ENCODE data around the gene ZNF555.

Gene ZNF555

GRCh38 chr19:2827022-2827421 lies 14.3 kb upstream of the ZNF555 start:
- in situ Hi-C loops (cut with MboI; ENCODE audit: low pct_unique_long_range_greater_than_20kb, low sequenced_read_pairs, unreplicated experiment) = no loop called here
- no peak for DNase-seq (ENCODE audit: low spot score)
- no peak for TF ChIP-seq CTCF (IDR thresholded peaks at IDR 0.05; ENCODE audit: extremely low read depth, insufficient read depth, missing control alignments)

GRCh38 chr19:2827840-2828489 lies 13.3 kb upstream of the ZNF555 start:
- no peak for TF ChIP-seq CTCF (IDR thresholded peaks at IDR 0.05; ENCODE audit: extremely low read depth, insufficient read depth, missing control alignments)
- in situ Hi-C loops (cut with MboI; ENCODE audit: low pct_unique_long_range_greater_than_20kb, low sequenced_read_pairs, unreplicated experiment) = no loop called here
- DNase-seq (ENCODE audit: low spot score) = no peak

GRCh38 chr19:2834294-2834871 lies 6.9 kb upstream of the ZNF555 start:
- no peak for TF ChIP-seq CTCF (IDR thresholded peaks at IDR 0.05; ENCODE audit: extremely low read depth, insufficient read depth, missing control alignments)
- DNase-seq (ENCODE audit: low spot score) = no peak
- in situ Hi-C loops (cut with MboI; ENCODE audit: low pct_unique_long_range_greater_than_20kb, low sequenced_read_pairs, unreplicated experiment) = no loop called here

- in situ Hi-C loops (cut with MboI; ENCODE audit: low pct_unique_long_range_greater_than_20kb, low sequenced_read_pairs, unreplicated experiment) = no loop called here
- TF ChIP-seq CTCF (IDR thresholded peaks at IDR 0.05; ENCODE audit: extremely low read depth, insufficient read depth, missing control alignments) = no peak
- no peak for DNase-seq (ENCODE audit: low spot score)
These were observed 3.8 kb upstream of the ZNF555 start for GRCh38 chr19:2837430-2837829.

GRCh38 chr19:2841855-2842574 lies 740 bp downstream of the ZNF555 start:
- in situ Hi-C loops (cut with MboI; ENCODE audit: low pct_unique_long_range_greater_than_20kb, low sequenced_read_pairs, unreplicated experiment) = no loop called here
- no peak for TF ChIP-seq CTCF (IDR thresholded peaks at IDR 0.05; ENCODE audit: extremely low read depth, insufficient read depth, missing control alignments)
- DNase-seq (ENCODE audit: low spot score) = peak; percentile 37

- in situ Hi-C loops (cut with MboI; ENCODE audit: low pct_unique_long_range_greater_than_20kb, low sequenced_read_pairs, unreplicated experiment) = no loop called here
- TF ChIP-seq CTCF (IDR thresholded peaks at IDR 0.05; ENCODE audit: extremely low read depth, insufficient read depth, missing control alignments) = no peak
- no peak for DNase-seq (ENCODE audit: low spot score)
These were observed 3.8 kb downstream of the ZNF555 start for GRCh38 chr19:2845107-2845506.

Measured in GM13977 (cell line).